GM21367 (cell line): ENCODE measurements around the gene XRRA1.
"Not testable (repeated sequence)": the region's sequence is repeated elsewhere in the genome, so short reads cannot be mapped to it uniquely, and the experiment has no call there.

Experiments
- ATAC-seq: cut with Tn5 transposase; IDR thresholded peaks from one replicate; pipeline ENCODE4 v1.9.1; 2021; ENCODE audit not compliant: unreplicated experiment

XRRA1 gene

GRCh38 chr11:74896311-74896710, 52.6 kb downstream of the XRRA1 start:
- ATAC-seq: no peak

DNA sequence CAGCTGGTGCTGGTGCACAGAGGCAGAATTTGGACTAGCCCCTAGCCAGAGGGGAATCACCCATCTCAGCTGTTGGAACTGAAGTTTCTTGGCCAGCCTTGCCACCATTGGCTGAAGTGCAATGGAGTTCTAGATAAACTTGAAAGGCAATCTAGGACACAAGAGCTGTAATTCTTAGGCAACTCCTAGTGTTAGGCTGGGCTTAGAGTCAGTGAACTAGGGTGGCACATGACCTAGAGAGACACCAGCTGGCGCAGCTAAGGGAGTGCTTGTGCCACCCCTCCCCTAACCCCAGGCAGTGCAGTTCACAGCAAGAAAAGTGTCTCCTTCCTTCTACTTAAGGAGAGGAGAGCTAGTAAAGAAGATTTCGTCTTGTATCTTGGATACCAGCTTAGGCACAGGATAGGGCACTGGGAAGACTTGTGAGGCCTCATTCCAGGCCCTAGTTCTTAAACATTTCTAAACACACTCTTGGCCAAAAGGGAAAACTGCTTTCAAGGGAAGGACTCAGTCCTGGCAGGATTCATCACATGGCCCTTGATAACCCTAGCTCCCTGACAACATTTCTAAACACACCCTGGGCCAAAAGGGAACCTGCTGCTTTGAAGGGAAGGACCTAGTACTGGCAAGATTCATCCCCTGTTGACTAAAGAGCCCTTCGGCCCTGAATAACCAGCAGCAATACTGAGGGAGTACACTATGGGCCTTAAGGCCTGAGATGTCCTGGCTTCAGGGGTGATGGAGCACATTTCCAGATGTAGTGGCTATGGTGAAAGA, 53.4 kb downstream of the XRRA1 start:
- no peak for ATAC-seq

- ATAC-seq: not testable (repeated sequence)
Measured at GRCh38 chr11:74893015-74893414, 55.9 kb downstream of the XRRA1 start.

DNA sequence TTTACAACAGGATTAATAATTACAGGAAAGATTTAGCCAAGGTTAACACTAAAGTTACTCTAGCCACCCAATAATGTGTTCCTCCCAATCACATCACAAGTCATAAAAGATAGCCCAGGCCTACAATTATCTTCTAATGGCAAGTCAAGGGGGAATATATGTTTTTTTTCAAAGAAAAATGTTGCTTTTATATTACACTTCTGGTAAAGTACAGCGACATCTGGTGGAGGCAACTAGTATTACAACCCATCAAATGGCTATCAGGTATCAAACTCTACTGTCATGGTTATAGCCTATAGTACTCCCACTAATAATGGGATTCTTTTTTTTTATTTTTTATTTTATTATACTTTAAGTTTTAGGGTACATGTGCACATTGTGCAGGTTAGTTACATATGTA, 71.8 kb downstream of the XRRA1 start:
- no peak for ATAC-seq

DNA sequence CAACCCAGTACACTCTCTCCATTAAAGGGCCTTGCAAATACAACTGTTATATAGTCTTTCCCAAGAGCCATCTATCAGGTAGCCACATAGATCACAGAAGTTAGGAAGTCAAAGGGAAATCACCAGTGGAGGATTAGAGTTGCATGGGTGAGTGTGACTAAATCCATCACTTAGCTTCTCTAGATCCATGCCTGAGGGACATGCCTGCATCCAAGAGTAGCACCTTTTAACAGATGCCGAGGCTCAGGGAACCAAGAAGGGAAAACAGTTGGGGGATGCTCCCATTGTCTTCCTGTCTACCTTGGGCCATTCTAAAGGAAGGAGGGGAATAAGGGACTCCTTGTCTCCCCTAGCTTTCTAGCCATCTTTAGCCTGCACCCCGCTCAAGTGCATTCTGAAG, 77.9 kb downstream of the XRRA1 start:
- ATAC-seq: no peak

DNA sequence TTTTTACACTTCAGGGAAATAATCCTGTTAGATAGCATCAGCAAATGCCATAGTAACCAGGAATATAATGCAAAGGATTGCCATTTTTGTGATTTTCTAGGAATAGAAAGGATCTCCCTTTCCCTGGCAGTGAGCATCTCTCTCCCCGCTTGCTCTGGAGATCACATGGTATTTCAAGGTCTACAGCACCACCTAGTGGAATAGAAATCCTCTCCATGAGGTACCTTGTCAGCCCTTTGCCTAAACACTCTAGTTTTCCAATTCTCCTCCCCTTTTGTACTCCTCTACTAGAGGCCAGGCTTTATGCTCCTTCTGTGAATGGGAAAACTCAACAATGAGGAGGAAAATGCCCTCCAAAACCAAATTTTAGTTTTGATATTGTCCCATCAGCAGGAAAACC, 78.4 kb downstream of the XRRA1 start:
- ATAC-seq: no peak

DNA sequence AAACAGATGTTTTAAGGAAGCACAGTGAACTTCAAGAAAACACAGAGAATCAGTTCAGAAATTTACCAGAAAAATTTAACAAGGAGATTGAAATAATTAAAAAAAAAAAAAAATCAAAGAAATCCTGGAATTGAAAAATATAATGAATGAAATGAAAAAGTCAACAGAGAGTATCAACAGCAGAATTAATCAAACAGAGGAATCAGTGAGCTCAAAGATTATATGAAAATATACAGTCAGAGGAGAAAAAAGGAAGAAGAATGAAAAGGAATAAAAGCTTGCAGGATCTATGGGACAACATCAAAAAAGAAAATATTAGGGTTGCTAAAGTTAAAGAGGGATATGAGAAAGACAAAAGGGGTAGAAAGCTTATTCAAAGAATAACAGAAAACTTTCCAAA, 82.3 kb downstream of the XRRA1 start:
- no peak for ATAC-seq

- no peak for ATAC-seq
Measured at GRCh38 chr11:74863410-74863809, 85.5 kb downstream of the XRRA1 start.

DNA sequence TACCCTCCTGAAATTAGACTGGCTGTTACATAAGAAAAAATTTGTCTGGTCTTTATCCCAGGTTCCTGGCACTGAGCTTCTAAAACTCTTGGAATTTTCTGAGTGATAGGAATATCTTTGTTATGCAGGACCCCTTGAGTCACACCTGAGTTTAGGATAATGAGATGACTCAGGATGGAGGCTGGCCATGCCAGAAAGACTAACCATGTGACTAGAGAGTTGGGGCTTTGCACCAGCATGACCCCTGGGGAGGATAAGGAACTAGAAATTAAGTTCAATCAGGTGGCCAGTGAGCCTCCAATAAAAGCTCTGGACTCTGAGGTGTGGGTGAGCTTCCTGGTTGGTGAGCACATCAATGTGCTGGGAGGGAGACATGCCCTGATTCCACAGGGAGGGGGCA, 88.1 kb downstream of the XRRA1 start:
- ATAC-seq: no peak

- no peak for ATAC-seq
Measured at GRCh38 chr11:74853223-74853622, 95.7 kb downstream of the XRRA1 start.

DNA sequence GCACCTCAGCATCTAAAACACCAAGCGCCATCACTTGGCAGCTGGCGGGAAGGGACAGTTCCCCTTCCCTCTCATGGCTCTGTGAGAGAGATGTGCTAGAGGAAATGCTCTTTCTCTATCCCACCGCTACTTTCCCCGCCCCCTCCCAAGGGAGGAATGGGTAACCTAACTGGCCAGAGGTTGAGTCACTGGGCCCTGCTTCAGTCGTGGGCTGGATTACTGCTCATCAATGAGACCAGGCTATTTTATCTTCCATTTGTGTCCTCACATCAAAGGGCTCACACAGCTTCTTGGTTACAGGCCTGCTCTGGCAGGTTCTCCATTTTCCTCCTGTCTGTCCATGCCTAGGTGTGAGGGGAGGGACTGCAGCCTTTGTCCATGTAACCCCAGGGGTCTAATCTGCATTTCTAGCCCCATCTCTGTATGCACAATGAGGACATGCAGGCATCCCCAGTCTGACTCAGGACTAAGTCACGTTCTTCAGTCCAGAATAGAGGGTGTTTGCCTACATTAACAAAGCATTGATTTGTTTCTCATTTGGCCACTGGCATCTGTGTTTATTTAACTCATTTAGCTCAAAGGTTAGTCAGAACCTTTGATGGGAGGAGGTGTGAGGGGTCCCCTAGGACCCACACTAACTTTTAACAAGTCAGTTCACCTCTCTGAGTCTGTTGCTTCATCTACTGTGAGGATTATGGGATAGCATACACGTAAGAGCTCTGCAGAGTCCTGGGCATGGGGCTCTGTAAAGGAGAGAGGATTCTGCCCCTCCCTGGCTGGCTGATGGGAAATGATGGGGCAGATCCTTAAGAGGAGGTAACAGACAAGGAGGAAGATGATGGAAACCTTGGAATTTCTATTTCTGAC, 99.1 kb downstream of the XRRA1 start:
- no peak for ATAC-seq

DNA sequence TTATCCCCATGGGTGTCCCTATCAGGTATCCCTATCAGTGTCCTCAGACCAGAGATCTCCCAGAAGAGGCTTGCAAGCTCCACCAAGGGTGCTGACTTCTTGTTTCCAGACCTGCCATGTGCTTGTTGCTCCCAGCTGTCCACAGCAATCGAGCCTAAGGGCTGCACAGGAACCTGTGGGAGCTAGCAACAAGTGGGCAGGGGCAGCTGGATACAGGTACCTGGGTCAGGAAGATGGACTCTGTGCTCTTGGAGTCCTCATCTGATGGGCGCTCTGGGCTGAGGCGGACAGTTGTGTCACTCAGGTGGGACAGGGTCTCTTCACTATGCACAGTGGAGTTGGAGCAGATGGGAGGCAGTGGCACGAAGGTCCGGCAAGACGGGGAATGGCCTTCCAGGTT, 101.0 kb downstream of the XRRA1 start:
- ATAC-seq: no peak

DNA sequence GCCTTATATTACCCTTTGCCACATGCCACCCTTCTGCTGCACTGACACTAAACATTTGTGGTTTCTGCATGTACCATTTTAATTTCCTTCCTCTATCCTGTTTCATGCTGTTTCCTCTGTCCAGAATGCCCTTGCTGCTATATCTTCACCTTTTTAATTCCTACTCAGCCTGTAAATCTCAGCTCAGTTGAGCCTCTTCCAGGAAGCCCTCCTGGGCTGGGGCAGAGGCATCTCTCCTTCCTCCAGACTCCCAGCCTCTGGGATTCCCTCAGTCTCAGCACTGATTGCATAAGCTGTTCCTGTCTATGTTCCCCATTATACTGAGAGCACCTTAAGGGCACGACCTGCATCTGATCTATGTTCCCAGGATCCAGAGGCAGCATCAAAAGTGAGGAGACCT, 101.5 kb downstream of the XRRA1 start:
- ATAC-seq: no peak

DNA sequence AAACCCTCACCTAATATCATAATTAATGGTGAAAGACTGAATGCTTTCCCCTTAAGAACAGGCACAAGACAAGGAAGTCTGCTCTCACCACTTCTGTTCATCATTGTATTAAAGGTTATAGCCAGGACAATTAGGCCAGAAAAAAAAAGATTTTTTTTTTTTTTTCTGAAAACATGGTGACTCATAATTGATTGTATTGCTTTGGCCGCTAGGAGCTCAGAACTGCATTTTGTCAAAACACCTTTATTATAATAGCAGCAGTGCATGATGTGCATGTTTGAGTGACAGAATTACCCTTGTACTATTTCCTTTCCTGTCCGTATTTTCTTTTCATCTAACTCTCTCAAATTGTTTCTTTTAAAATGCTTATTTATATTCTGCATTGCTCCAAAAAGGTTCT, 102.1 kb downstream of the XRRA1 start:
- ATAC-seq: no peak

- no peak for ATAC-seq
Measured at GRCh38 chr11:74845978-74846517, 102.8 kb downstream of the XRRA1 start.

- ATAC-seq: no peak
Measured at GRCh38 chr11:74844865-74845264, 104.0 kb downstream of the XRRA1 start.

- no peak for ATAC-seq
Measured at GRCh38 chr11:74844072-74844471, 104.8 kb downstream of the XRRA1 start.

GRCh38 chr11:74842967-74843366, 105.9 kb downstream of the XRRA1 start:
- ATAC-seq: no peak

DNA sequence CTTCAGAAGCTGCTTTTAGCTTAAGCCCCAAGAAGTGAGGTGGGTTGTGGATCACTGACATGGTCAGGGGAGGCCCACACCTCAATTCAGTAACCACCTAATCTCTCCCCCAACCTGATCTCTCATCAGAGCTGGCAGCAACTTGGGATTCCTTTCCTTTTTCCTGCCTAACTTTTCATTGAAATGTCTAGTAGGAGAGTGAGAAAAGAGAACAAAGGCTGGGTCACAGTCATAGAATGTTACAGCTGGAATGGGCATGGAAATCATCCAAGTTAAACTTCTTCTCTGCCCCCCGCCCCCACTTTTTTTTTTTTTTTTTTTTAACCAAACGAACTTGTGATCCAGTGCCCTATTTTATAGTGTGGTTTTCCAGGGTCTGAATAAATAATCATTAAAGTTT, 108.4 kb downstream of the XRRA1 start:
- ATAC-seq: no peak

GRCh38 chr11:74839971-74840370, 108.9 kb downstream of the XRRA1 start:
- ATAC-seq: no peak

- ATAC-seq: no peak
Measured at GRCh38 chr11:74839446-74839845, 109.4 kb downstream of the XRRA1 start.

DNA sequence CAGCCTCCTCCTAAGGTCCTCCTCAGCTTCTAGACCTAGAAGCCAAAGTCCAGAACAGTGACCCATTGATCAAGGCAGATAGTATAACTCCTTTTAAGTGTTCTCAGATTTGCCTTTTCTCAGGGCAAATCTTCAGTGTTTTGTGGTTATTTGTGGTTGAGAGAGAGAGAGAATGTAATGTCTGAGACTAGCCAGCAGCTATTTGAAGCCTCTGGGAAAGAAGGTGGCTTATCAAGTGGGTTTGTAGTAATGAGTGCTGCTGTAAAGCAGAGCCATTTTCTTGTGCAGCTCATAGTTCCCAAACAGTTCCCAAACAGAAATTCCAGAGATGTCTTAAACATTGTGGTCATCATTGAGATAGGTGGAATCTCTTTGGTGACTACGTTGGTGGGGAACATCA, 110.7 kb downstream of the XRRA1 start:
- no peak for ATAC-seq
